ENCODE measurements around the gene PITPNC1. TPM values are rescaled to one million over a fixed set of nuclear protein-coding genes. Genes with fewer than 3 reads are reported as not detected.
"Not testable (repeated sequence)": the region's sequence is repeated elsewhere in the genome, so short reads cannot be mapped to it uniquely, and the experiment has no call there.

The PITPNC1 gene
- total RNA-seq, 2 donors from 2014 or later = 10.8 to 20.4 TPM

DNA sequence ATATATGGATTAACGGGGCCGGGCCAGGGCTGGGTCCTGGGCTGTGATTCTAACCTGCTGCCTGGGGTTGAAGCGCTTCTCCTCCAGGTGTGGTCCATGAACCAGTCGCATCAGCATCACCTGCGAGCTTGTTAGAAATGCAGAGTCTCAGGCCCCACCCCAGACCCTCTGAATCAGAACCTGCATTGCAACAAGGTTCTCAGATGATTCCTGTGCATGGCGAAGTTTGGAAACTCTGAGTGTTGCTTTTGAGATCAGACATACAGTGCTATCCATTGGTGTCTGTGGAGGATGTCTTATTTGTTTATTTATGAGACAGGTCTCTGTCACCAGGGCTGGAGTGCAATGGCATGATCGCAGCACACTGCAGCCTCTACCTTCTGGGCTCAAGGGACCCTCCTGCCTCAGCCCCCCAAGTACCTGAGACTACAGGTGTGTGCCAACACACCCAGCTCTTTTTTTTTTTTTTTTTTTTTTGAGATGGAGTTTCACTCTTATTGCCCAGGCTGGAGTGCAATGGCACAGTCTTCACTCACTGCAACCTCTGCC is 99.8 kb downstream of the PITPNC1 start:
- TF ChIP-seq, protein P1, sequence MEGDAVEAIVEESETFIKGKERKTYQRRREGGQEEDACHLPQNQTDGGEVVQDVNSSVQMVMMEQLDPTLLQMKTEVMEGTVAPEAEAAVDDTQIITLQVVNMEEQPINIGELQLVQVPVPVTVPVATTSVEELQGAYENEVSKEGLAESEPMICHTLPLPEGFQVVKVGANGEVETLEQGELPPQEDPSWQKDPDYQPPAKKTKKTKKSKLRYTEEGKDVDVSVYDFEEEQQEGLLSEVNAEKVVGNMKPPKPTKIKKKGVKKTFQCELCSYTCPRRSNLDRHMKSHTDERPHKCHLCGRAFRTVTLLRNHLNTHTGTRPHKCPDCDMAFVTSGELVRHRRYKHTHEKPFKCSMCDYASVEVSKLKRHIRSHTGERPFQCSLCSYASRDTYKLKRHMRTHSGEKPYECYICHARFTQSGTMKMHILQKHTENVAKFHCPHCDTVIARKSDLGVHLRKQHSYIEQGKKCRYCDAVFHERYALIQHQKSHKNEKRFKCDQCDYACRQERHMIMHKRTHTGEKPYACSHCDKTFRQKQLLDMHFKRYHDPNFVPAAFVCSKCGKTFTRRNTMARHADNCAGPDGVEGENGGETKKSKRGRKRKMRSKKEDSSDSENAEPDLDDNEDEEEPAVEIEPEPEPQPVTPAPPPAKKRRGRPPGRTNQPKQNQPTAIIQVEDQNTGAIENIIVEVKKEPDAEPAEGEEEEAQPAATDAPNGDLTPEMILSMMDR (IDR thresholded peaks at IDR 0.05) = no peak
- intact Hi-C loops (cut with DNase I) = loop anchor here (10.0 kb wide), 1 partner anchor 208 kb away; no protein-coding TSS in a partner anchor
- Histone ChIP-seq H3K4me3 (no peak overlapping the region), H3K27ac (no peak overlapping the region), H3K9me3 (no peaks in the 10 kb centered on the region), H3K9ac (ENCODE audit: low read depth in 2 of 2, low read length in 2 of 2) (no peak overlapping the region), H3K4me1 (no peaks in the 10 kb centered on the region), H3K27me3 (no peaks in the 10 kb centered on the region), H3K36me3 (no peaks in the 10 kb centered on the region)
- no peak for DNase-seq

DNA sequence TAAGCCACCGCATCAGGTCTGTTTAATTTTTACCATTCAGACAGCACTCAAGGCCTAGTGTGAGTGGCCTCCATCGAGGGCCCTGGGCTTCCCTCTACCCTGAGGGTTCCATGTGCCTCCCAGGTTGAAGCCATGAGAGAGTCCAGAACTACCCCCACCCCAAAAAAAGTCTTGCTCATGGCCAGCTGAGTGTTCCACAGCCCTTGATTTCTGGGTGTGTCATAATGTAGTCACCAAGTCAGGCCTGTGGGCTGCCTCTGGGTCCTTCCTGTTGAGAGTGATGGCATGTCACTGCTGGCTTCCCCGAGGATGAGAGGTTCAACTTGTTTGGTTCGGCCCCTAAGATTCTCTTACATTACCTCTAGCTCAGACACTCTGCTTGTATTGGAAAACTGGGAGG is 100.6 kb downstream of the PITPNC1 start:
- H3K4me1 ChIP-seq = no peaks in the 10 kb centered on the region
- TF ChIP-seq, protein P1 (IDR thresholded peaks at IDR 0.05) = no peak
- intact Hi-C loops (cut with DNase I) = loop anchor here (10.0 kb wide), 1 partner anchor 207 kb away; no protein-coding TSS in a partner anchor
- no peaks in the 10 kb centered on the region for H3K27me3 ChIP-seq
- no peak overlapping the region for H3K9ac ChIP-seq (ENCODE audit: low read depth in 2 of 2, low read length in 2 of 2)
- no peaks in the 10 kb centered on the region for H3K36me3 ChIP-seq
- no peaks in the 10 kb centered on the region for H3K9me3 ChIP-seq
- no peak overlapping the region for H3K4me3 ChIP-seq
- no peak for DNase-seq
- no peak overlapping the region for H3K27ac ChIP-seq

DNA sequence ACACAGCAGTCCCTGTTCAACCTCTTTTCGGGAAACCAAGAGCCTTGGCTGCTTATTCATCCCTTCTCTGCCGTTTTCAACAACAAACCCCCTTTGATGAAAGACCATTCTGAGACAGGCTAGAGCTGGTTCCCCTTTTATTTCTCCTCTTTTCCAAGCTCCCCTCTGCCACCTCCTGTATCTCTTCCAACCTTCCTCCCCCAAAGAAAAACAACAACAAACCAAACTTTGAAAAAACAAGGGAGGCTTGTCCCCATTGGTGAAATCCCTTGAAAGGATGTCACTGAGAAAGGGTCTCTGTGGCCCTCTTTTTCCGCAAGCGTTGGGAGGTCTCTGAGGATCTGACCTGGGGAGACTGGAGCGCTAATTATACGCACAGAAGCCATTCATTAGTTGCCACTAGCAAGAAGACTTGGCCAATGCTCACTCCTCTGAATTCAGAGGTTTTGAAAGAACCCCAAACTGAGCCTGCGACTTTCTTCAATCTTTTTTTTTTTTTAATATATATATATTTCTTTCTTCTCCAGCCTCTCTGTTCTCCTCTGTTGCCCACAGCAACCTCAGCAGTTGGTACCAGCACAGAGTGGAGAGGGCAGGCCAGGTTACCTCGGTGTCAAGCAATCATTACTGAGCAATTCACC is 101.4 kb downstream of the PITPNC1 start:
- no peak for DNase-seq
- intact Hi-C loops (cut with DNase I) = loop anchor here (10.0 kb wide), 1 partner anchor 206 kb away; no protein-coding TSS in a partner anchor
- H3K9ac ChIP-seq (ENCODE audit: low read depth in 2 of 2, low read length in 2 of 2) = no peak overlapping the region
- H3K9me3 ChIP-seq = no peaks in the 10 kb centered on the region
- H3K36me3 ChIP-seq = no peaks in the 10 kb centered on the region
- no peak overlapping the region for H3K27ac ChIP-seq
- no peak overlapping the region for H3K4me3 ChIP-seq
- H3K4me1 ChIP-seq = no peaks in the 10 kb centered on the region
- no peaks in the 10 kb centered on the region for H3K27me3 ChIP-seq
- TF ChIP-seq, protein P1 (IDR thresholded peaks at IDR 0.05) = no peak

DNA sequence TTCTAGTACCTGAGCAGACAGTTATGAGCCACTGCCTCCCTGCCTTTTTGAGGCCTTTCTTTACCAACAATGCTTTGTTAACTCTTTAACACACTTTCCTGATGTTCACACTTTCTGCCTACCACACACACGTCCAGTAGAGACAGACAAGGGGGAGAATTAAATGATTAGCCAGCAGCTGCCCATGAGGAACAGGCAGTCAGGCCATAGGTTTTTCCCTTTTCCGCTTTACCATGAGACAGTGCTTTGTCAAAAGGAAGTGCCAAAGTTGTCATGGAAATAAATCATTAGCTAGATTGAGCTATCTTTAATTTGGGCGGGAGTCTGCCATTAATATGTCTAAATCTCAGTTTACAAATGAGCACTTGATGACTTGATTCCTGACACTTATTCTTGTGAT is 102.1 kb downstream of the PITPNC1 start:
- no peaks in the 10 kb centered on the region for H3K9me3 ChIP-seq

DNA sequence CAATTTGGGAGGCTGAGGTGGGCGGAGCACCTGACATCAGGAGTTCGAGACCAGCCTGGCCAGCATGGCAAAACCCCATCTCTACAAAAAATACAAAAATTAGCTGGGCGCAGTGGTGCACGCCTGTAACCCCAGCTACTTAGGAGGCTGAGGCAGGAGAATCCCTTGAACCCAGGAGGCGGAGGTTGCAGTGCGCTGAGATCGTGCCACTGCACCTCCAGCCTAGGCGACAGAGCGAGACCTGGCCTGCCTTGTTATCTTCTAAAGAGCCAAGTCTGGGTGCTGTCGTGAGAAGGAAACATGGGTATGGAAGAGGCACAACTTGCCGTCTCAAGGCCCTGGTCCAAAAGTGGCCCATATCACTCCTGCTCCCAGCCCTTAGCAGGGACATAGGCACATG is 103.9 kb downstream of the PITPNC1 start:
- intact Hi-C loops (cut with DNase I); DNase-seq; H3K36me3 ChIP-seq; H3K9ac ChIP-seq (ENCODE audit: low read depth in 2 of 2, low read length in 2 of 2); H3K27me3 ChIP-seq; H3K27ac ChIP-seq; H3K4me3 ChIP-seq; H3K9me3 ChIP-seq; H3K4me1 ChIP-seq: not testable (repeated sequence)

More for the DNA sequence above, 102.1 kb downstream of the PITPNC1 start:
- Histone ChIP-seq H3K4me3 (no peak overlapping the region), H3K27ac (no peak overlapping the region), H3K4me1 (no peaks in the 10 kb centered on the region), H3K27me3 (no peaks in the 10 kb centered on the region), H3K9ac (ENCODE audit: low read depth in 2 of 2, low read length in 2 of 2) (no peak overlapping the region), H3K36me3 (no peaks in the 10 kb centered on the region)
- DNase-seq = no peak
- TF ChIP-seq, protein P1 (IDR thresholded peaks at IDR 0.05) = no peak
- intact Hi-C loops (cut with DNase I) = loop anchor here (10.0 kb wide), 1 partner anchor 206 kb away; no protein-coding TSS in a partner anchor

DNA sequence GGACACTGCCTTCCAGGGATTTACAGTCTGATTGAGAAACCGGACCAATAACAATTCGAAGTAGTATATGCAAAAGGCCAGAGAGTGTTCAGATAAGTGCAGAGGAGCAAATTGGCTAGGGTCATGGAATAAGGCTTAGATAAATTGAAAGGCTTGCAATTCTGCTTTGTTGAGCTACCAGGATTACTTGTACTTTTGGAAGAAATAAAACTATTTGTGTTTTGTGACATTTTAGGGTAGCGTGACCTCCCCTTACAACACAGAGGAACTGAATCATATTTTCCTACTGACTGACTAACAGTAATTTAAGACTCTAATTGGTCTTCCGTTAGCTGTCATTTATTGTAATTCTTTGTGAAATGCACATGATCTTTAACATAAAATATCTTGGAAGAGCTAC is 104.7 kb downstream of the PITPNC1 start:
- Histone ChIP-seq H3K4me1 (no peaks in the 10 kb centered on the region), H3K27ac (no peak overlapping the region), H3K4me3 (no peak overlapping the region), H3K9ac (ENCODE audit: low read depth in 2 of 2, low read length in 2 of 2) (no peak overlapping the region), H3K27me3 (no peaks in the 10 kb centered on the region), H3K9me3 (no peaks in the 10 kb centered on the region), H3K36me3 (no peaks in the 10 kb centered on the region)
- DNase-seq = no peak
- intact Hi-C loops (cut with DNase I) = no loop called here
- TF ChIP-seq, protein P1 (IDR thresholded peaks at IDR 0.05) = no peak

All from colonic mucosa (tissue), 4 donors.